GM18507 (cell line): ENCODE data around the gene TERT.

Source experiments
- DNase-seq: peaks from one replicate; pipeline ENCODE4 v3.0.0; 2011; ENCODE audit warnings: low read depth; ENCODE audit not compliant: insufficient read length; ENCODE audit errors: extremely low spot score
- FAIRE-seq: peaks from 2 replicates; lab custom pipeline; 2011; peaks lifted over from hg19 to GRCh38; lab: Jason Lieb, UNC

TERT gene

GRCh38 chr5:1227667-1228066 lies 67.2 kb downstream of the TERT start:
- no peak for DNase-seq
- FAIRE-seq: no peak

GRCh38 chr5:1226839-1227581 lies 67.9 kb downstream of the TERT start:
- FAIRE-seq (no peak), DNase-seq (no peak)

DNA sequence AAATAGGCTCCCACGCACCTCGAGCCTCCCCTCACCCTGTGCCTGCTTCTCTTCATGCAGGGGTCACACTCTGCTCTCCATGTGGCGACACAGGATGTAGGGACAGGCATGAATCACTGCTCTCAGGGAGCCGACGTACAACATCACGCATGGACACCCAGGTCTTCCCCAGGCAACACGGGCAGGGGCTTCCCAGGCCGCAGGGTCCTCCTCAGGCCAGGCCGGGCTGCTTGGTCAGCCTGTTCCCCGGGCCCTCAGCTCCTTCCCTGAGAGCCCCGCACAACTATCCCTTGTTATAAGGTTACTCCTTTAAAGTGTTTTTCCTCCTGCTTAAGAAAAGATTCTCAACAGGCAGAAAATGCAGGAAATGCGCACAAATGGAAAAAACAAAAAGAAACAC lies 68.6 kb downstream of the TERT start:
- no peak for FAIRE-seq
- no peak for DNase-seq

- no peak for DNase-seq
- no peak for FAIRE-seq
Measured at GRCh38 chr5:1225081-1225480, 69.8 kb downstream of the TERT start, which contains the start of gene SLC6A18. SLC6A18 (plus strand) TSS chr5:1225381; CDS start chr5:1225478, 97 bp downstream.

- DNase-seq (no peak), FAIRE-seq (no peak)
Measured at GRCh38 chr5:1224631-1225030, 70.2 kb downstream of the TERT start.

DNA sequence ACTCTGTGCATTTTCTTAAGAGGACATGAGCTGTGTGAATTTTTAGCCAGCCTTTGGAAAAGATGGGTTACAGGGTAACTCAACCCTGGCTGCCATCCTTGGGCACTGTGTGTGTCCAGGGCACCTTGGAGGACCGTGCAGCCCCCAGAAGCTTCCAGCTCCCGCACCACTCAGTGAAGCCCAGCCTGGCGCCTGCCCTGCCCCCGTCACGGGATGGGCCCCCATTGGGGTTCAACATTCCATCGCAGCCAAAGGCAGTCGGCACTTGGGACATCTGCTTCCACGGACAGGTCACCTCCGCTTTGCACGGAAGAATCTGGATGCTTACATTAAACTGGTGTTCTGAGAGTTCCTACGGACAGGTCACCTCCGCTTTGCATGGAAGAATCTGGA lies 71.6 kb downstream of the TERT start:
- DNase-seq: no peak
- no peak for FAIRE-seq

DNA sequence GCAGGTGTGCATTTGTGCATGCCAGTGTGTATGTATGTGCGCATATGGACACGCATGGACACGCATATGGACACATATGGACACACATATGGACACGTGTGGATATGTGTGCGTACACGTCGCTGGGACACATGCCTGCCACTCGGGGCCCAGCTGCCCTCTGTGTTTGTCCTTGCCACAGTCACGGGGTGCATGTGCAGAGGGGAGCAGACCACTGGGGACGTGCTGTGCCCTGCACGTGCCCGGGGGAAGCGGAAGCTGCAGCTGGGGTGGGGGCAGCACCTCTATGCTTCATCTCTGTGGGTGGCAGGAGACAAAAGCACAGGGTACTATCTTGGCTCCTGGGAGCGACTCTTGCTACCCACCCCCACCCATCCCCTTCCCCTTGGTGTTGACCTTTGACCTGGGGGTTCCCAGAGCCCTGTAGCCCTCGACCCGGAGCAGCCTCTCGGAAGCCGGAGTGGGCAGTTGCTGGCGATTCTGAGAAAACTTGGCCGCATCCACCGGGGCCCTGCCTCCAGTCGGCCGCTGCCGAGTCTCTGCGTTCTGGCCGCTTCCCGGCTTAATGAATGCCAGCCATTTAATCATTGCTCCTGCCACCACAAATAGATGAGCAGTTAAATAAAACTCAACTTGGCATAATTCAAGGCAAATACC lies 72.1 kb downstream of the TERT start:
- FAIRE-seq: no peak

GRCh38 chr5:1222147-1222546 lies 72.7 kb downstream of the TERT start:
- FAIRE-seq (no peak), DNase-seq (no peak)

More for the DNA sequence above, 72.1 kb downstream of the TERT start:
- DNase-seq: no peak

- FAIRE-seq (no peak), DNase-seq (no peak)
Measured at GRCh38 chr5:1221721-1222120, 73.1 kb downstream of the TERT start.

GRCh38 chr5:1220831-1221230 lies 74.0 kb downstream of the TERT start:
- DNase-seq: no peak
- FAIRE-seq: no peak

- FAIRE-seq: no peak
Measured at GRCh38 chr5:1220351-1220750, 74.5 kb downstream of the TERT start.

GRCh38 chr5:1219768-1220100 lies 75.1 kb downstream of the TERT start:
- no peak for FAIRE-seq

More at GRCh38 chr5:1220351-1220750, 74.5 kb downstream of the TERT start:
- no peak for DNase-seq

GRCh38 chr5:1219098-1219767 lies 75.6 kb downstream of the TERT start:
- no peak for FAIRE-seq

More at GRCh38 chr5:1219768-1220100, 75.1 kb downstream of the TERT start:
- no peak for DNase-seq

GRCh38 chr5:1218351-1219080 lies 76.4 kb downstream of the TERT start:
- DNase-seq (no peak), FAIRE-seq (no peak)

More at GRCh38 chr5:1219098-1219767, 75.6 kb downstream of the TERT start:
- DNase-seq: no peak

- no peak for DNase-seq
- FAIRE-seq: no peak
Measured at GRCh38 chr5:1217596-1218206, 77.2 kb downstream of the TERT start.

- no peak for FAIRE-seq
- DNase-seq: no peak
Measured at GRCh38 chr5:1216918-1217295, 78.0 kb downstream of the TERT start.

DNA sequence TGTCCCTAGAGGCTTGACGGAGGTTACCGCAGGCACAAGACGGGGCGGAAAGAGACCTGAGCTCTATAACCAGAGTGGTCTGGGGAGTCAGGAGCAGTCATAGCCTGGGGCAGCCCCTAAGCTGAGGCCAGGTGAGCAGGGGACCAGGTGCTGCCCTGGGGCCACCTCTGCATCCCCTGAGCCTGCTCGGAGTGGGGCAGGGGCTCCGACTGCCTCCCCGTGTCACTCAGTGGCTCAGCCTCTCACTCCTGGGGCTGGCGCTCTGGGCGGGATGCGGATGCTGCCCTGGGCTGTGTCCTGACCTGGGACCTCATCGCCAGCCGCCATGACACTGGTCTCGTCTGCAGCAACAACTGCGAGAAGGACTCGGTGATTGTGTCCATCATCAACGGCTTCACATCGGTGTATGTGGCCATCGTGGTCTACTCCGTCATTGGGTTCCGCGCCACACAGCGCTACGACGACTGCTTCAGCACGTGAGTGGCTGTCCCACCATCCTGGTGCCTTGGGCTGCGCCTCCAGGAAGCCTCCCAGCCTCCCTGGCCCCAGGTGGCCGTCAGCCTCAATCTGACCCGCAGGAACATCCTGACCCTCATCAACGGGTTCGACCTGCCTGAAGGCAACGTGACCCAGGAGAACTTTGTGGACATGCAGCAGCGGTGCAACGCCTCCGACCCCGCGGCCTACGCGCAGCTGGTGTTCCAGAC lies 78.5 kb downstream of the TERT start:
- FAIRE-seq (no peak), DNase-seq (no peak)

DNA sequence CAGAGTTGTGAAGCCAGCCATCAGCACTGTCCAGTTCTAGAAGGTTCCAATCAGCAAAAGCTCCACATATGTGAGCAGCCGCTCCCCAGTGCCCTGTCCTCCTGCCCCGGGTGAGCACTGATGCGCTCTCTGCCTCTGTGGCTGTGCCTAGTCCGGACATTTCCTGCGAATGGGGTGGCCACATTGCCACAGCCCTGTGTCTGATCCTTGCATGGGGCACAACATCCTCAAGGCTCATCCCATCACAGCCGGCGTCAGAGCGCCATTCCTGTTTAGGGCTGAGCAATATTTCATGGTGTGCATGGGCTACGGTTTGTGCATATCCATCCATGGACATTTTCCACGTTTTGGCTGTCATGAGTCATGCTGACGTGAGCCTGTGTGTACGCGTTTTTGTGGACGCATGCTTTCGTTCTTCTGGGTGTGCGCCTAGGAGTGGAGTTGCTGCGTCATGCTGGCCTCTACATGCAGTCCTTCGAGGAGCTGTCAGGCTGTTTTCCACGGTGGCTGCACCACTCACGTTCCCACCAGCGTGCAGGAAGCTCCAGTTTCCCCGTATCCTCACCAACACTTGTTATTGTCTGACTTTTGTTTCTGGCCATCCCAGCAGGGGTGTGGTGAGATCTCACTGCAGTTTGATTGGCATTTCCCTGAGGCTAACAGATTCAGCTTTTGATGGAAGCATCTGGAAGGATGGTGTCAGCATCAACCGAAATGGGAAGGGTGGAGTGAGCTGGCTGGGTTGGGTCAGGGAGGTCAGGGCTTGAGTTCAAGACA lies 79.4 kb downstream of the TERT start:
- no peak for FAIRE-seq
- no peak for DNase-seq

- FAIRE-seq: no peak
- no peak for DNase-seq
Measured at GRCh38 chr5:1214936-1215220, 80.0 kb downstream of the TERT start.
